HG03378 (cell line): ENCODE results near the gene GPR107.

ENCODE experiments used
- ATAC-seq: cut with Tn5 transposase; IDR thresholded peaks from one replicate; pipeline ENCODE4 v1.9.1; 2021; ENCODE audit warnings: mild to moderate bottlenecking, moderate library complexity; ENCODE audit not compliant: unreplicated experiment

Gene GPR107

GRCh38 chr9:130179331-130179907, 125.7 kb downstream of the GPR107 start:
- no peak for ATAC-seq

GRCh38 chr9:130180516-130180915, 126.8 kb downstream of the GPR107 start:
- ATAC-seq = no peak

DNA sequence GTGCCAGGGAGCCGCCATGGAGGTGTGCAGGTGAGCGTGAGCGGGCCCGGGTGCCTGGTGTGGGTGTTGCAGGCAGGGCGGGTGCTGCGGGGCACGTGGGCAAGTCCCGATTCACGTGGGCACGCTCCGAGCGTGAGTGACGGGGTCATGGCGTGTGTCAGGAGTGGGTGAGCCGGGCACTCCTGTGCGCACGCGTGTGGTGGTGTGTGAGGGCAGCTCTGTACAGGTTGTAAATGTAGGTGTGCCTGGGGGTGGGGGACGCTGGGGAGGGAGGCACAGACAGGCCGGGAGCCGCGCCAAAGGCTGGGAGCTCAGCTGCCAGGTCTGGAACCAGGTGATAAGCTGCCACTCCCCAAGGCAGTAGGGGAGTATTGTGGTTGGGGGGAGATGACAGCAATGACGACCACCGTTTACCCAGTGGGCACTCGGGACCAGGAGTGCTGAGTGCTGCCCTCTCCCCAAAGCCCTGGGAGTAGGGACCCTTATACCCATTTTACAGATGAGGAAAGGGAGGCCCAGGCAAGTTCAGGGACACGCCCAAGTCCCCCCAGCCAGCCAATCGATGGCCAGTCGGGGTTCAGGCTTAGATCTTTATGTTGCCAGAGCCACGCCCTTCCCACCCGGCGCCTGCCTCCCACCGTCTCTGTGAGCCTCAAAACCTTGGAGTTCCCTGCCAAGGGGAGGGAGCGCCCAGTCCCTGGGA, 128.1 kb downstream of the GPR107 start:
- no peak for ATAC-seq

DNA sequence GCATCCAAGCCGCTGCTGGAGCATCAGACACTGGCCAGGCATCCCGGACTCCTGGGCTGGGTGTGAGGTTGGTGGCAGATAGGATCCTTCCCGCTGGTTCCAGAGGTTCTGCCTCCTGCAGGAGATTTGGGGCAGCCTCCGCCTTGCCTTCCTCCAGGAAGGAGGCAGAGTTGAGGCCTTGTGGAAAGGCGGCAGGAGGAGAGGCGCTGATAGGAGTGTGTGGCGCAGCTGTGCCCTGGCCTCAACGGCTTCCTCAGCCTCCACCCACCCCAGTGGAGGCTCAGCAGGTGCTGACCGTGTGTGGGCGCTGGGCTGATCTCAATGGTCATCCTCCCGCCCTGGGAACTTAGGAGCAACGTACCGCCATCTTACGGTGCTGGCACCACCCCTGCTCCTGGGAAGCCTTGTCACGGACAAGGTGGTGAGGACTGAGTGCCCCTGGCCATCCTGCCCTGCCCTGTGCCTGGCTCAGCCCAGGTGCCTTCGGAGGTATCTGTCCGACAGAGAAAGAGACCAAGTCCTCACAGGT, 128.7 kb downstream of the GPR107 start:
- no peak for ATAC-seq

DNA sequence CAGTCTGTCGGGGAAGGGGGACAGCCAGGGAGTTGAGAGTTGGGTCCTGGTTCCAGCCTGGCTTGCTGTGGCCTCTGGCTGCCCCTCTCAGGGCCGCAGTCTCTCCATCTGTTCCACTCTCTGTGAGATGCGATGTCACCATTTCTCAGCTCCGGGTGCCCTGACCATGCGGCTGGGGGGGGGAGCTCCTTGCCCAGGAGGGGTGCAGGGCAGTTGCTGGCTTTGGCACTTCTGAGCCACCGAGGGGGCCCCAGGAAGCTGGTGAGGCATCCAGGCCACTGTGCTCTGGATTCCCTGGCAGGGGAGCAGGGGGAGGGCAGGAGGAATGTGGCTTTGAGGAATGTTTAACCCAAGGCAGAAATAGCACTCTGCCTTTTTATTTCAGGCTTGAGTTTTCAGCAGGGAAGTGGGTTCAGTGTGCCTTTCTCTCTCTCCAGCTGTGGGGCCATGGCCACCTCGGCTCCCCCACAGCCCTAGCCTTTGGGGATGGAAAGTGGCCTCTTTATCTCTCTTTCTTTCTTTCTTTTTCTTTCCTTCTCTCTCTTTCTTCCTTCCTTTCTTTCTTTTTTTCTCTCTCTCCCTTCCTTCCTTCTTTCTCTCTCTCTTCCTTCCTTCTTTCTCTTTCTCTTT, 129.5 kb downstream of the GPR107 start:
- ATAC-seq = no peak

DNA sequence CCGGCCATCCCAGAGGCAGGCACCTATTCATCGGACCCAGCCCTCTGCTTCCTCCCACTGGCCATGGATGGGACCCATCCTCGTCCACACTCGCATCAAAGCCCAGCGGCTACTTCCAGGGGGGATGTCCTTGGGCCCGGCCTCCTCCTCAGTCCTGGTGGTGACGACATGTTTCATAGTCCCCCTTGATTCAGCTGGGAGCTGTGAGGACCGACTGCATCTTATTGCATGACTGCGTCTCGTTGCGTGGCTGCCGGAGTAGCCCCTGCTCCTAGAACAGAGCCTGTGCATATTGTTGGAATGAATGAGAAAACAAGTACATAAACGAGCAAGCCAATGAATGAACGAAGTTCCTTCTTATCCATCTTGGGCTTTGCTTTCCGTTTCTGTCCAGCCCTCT, 131.3 kb downstream of the GPR107 start:
- ATAC-seq = no peak

DNA sequence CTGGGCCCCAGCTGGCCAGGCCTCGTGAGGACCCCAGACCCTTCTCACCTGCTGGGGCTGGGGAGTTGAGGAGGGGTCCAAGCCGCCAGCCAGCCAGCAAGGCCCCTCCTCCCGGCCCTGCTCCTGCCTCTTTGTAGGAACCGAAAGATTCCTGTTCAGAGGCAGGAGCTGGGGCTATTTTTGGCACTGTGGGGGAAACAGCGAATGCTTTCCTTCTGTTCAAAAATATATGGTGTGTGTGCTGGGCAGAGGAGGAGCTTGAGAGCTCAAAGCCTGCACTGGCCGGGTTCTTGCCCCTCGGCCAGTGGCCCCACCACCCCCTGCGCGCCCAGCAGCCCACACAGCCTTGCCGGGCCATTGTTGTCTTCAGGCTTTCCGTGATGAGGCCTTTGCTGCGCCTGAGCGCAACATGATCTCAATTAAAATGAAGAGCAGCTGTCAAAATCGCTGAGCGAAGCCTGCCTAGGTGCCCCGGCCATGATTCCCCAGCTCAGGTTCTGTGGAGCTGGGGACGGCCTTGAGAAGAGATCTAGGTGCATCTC, 131.9 kb downstream of the GPR107 start:
- ATAC-seq = no peak

DNA sequence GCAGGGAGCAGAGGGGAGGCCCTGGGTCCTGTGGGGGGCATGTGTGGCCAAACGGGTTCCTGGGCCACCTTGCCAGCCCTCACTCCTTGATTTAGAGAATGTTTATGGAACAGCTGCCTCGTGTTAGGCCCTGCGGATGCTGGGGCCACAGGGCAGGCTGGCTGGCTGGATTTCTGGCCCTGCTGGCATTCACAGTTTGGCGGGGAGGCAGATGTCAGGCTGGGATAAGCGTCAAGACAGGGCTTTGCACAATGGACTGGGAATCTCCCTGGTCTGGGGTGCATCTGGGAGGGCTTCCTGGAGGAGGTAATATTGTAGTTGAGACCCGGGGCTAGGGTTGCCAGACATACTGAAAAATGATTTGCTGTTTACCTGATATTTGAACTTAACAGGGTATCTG, 132.3 kb downstream of the GPR107 start:
- no peak for ATAC-seq

DNA sequence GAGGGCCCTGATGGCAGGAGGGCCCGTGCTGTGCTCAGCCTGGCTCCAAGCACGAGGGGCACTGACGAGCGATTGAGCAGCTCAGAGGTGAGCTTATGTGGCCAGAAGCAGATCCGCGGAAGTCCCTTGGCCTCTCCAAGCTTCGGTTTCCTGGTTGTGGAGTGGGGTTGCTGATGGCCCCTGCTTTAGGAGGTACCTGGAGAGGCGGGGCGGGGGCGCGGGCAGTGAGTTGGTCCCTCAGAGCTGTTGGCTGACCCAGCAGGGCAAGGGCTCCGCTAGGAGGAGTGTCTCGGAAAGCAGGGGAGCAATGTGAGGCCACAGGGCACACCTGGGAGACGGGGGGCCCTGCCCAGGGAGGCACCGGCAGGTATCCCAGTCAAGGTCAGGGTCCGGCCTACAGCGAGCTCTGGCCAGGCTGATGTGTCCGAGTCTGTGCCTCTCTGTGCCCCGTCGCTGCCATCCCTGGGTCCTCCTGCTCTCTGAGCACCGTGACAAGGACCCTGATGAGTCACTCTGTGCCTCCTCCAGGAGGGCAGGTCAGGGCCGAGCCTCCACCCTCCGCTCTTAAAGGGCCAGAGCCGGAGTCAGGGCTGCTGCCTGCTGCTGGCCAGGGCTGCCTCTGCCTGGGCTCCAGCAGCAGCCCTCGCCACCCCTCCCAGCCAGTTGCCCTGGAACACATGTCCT, 133.3 kb downstream of the GPR107 start:
- ATAC-seq = no peak

DNA sequence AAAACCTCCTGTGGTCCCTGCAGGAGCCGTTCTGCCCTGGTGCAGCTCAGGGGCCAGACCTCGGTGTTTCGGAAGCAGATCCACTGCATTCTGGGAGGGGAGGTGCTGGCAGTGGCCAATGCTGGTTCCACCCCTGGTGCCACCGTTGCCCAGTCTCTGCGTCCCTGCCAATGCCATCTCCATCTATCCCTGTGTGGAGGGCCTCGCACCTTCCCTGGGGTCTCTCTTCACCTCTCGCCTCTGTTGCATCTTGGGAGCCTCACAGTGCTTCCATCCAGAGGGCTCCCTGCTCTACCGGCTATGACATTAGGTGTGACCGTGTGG, 133.8 kb downstream of the GPR107 start:
- ATAC-seq = no peak

GRCh38 chr9:130188860-130189481, 135.3 kb downstream of the GPR107 start:
- ATAC-seq = no peak
